K562 (cell line): ENCODE data around the gene C2. TPM values are rescaled to one million over a fixed set of nuclear protein-coding genes. Genes with fewer than 3 reads are reported as not detected.

Experiments used
- ATF1 ChIP-seq, 2 experiments: fragments of 450-650 bp in 1 of 2; IDR thresholded peaks; 2 replicates each; pipeline ENCODE4 v1.6.1; 2016; ENCODE audit warnings: missing compliant biosample characterization in 1 of 2, missing genetic modification characterization in 1 of 2
- CBX5 ChIP-seq: IDR thresholded peaks from 2 replicates; pipeline ENCODE4 v1.6.1; 2014; ENCODE audit warnings: low read depth, borderline replicate concordance
- EP400 ChIP-seq: fragments of 450-650 bp; IDR thresholded peaks from 2 replicates; pipeline ENCODE4 v1.6.1; 2017; ENCODE audit warnings: antibody characterized with exemption, mild to moderate bottlenecking, moderate library complexity
- FOXA1 ChIP-seq: fragments of 450-650 bp; IDR thresholded peaks from 2 replicates; pipeline ENCODE4 v1.6.1; 2016; ENCODE audit warnings: mild to moderate bottlenecking, borderline replicate concordance
- FOXJ2 ChIP-seq: fragments of 200-800 bp; sonication (Bioruptor generic); IDR thresholded peaks from 2 replicates; pipeline ENCODE4 v1.6.1; 2016; ENCODE audit warnings: missing genetic modification characterization, missing compliant biosample characterization
- GTF2A2 ChIP-seq: IDR thresholded peaks from 2 replicates; pipeline ENCODE4 v1.6.1; 2016; ENCODE audit warnings: mild to moderate bottlenecking, missing genetic modification characterization, missing compliant biosample characterization
- HDAC1 ChIP-seq, 2 experiments: fragments of 450-650 bp; IDR thresholded peaks; 2 replicates each; pipeline ENCODE4 v1.6.1; 2016 to 2017; ENCODE audit warnings: inconsistent platforms in 1 of 2, mild to moderate bottlenecking in 1 of 2, moderate library complexity in 1 of 2
- IRF2 ChIP-seq: sonication (generic); formaldehyde crosslinking; IDR thresholded peaks from 2 replicates; pipeline ENCODE4 v1.8.1; 2022; ENCODE audit warnings: mild to moderate bottlenecking, missing genetic modification reagents
- L3MBTL2 ChIP-seq: fragments of 450-650 bp; IDR thresholded peaks from 2 replicates; pipeline ENCODE4 v1.6.1; 2016; ENCODE audit warnings: mild to moderate bottlenecking, moderate library complexity
- MYC ChIP-seq, 2 experiments: fragments of 250-450 bp in 1 of 2; sonication (Bioruptor Pico) in 1 of 2; IDR thresholded peaks; 2 replicates each; pipeline versions ENCODE4 v1.5.1 to v1.6.1; 2012 to 2021; ENCODE audit warnings: low read depth in 2 of 2, borderline replicate concordance in 1 of 2, improper control_type of control experiment in 1 of 2, low read length in 1 of 2, mild to moderate bottlenecking in 1 of 2, moderate library complexity in 1 of 2
- NONO ChIP-seq, 2 experiments: fragments of 200-400 bp in 1 of 2; fragments of 450-650 bp in 1 of 2; formaldehyde crosslinking in 1 of 2; IDR thresholded peaks; 2 replicates each; pipeline ENCODE4 v1.6.1; 2017; ENCODE audit warnings: low read depth in 2 of 2, mild to moderate bottlenecking in 2 of 2, moderate library complexity in 2 of 2, low read length in 1 of 2
- PHB ChIP-seq: fragments of 250-450 bp; sonication (Bioruptor Pico); IDR thresholded peaks from 2 replicates; pipeline ENCODE4 v1.5.0; 2021
- SAFB ChIP-seq: fragments of 200-400 bp; formaldehyde crosslinking; IDR thresholded peaks from 2 replicates; pipeline ENCODE4 v1.6.1; 2017; ENCODE audit warnings: low read depth, low read length, borderline replicate concordance
- SMAD1 ChIP-seq: fragments of 150-350 bp; IDR thresholded peaks from 2 replicates; pipeline ENCODE4 v1.6.1; 2014; ENCODE audit warnings: low read length, low read depth; ENCODE audit not compliant: partially characterized antibody
- TCFL5 ChIP-seq: fragments of 250-450 bp; sonication (Bioruptor Pico); conservative IDR thresholded peaks from 2 replicates; pipeline ENCODE4 v1.6.1; 2021; ENCODE audit warnings: mild to moderate bottlenecking, moderate library complexity, matching md5 sums
- TOE1 ChIP-seq, 2 experiments: fragments of 450-650 bp in 1 of 2; sonication (generic) in 1 of 2; formaldehyde crosslinking in 1 of 2; IDR thresholded peaks; 2 replicates each; pipeline versions ENCODE4 v1.7.1 to v1.8.0; 2016 to 2022; ENCODE audit warnings: borderline replicate concordance in 2 of 2, mild to moderate bottlenecking in 2 of 2, antibody characterized with exemption in 1 of 2, inconsistent platforms in 1 of 2, low read depth in 1 of 2, missing genetic modification reagents in 1 of 2, moderate library complexity in 1 of 2
- ZNF274 ChIP-seq: IDR thresholded peaks from 2 replicates; pipeline ENCODE4 v1.6.1; 2011; ENCODE audit warnings: low read depth, mild to moderate bottlenecking, low read length, moderate library complexity, borderline replicate concordance
- ZNF584 ChIP-seq: fragments of 200-800 bp; sonication (Bioruptor generic); IDR thresholded peaks from 2 replicates; pipeline ENCODE4 v1.6.1; 2016; ENCODE audit warnings: low read depth, mild to moderate bottlenecking, missing genetic modification characterization, missing compliant biosample characterization
- polyA plus RNA-seq, 8 experiments: library from polyadenylated mRNA; depleted of rRNA in 4 of 8; stranded (reverse) in 5 of 8; unstranded in 3 of 8; fragments of >200 nt; fragmentation: Nextera tagmentation in 2 of 8; fragmentation: Illumina TruSeq in 1 of 8; extraction: Ambion mirVana in 2 of 8; extraction: Trizol in 1 of 8; gene quantifications; 2 replicates each; pipeline versions ENCODE4 v1.2.1 to v1.2.3, GENCODE V29; 2011 to 2014; ENCODE audit warnings: inconsistent platforms in 1 of 8, missing spikeins in 1 of 8
- total RNA-seq, 7 experiments: library from RNA; depleted of rRNA in 6 of 7; stranded (reverse); fragments of >200 nt in 6 of 7; fragmentation: Illumina TruSeq in 2 of 7; extraction: Trizol in 2 of 7; gene quantifications; 2 replicates each; pipeline versions ENCODE4 v1.2.1 to v1.2.3, GENCODE V29; 2011 to 2021; ENCODE audit warnings: low replicate concordance in 1 of 7
- TF ChIP-seq, protein P1 (sequence below), 3 experiments: fragments of 200-800 bp in 1 of 3; fragments of 250-450 bp in 1 of 3; fragments of 450-650 bp in 1 of 3; sonication (Bioruptor Pico) in 1 of 3; sonication (Bioruptor generic) in 1 of 3; formaldehyde crosslinking in 1 of 3; IDR thresholded peaks; 2 replicates each; pipeline versions ENCODE4 v1.6.1 to v1.8.0; 2016 to 2022; ENCODE audit warnings: mild to moderate bottlenecking in 2 of 3, missing genetic modification characterization in 2 of 3, missing compliant biosample characterization in 1 of 3, moderate library complexity in 1 of 3
- TF ChIP-seq, protein P2 (sequence below), 2 experiments: fragments of 250-450 bp in 1 of 2; fragments of 450-650 bp in 1 of 2; sonication (Bioruptor Pico) in 1 of 2; IDR thresholded peaks; 2 replicates each; pipeline versions ENCODE4 v1.6.1 to v1.8.0; 2016 to 2021; ENCODE audit warnings: mild to moderate bottlenecking in 2 of 2, moderate library complexity in 2 of 2, missing compliant biosample characterization in 1 of 2, missing genetic modification characterization in 1 of 2
- TF ChIP-seq, protein P3 (sequence below): fragments of 450-650 bp; IDR thresholded peaks from 2 replicates; pipeline ENCODE4 v1.6.1; 2016

Gene C2
- total and polyA plus RNA-seq, 9 of the 15 experiments (the other 6 are each of a cell fraction or from before 2014, with no cell fraction given), result 0.05 to 1.1 (median 0.39) TPM; not detected in 1

DNA sequence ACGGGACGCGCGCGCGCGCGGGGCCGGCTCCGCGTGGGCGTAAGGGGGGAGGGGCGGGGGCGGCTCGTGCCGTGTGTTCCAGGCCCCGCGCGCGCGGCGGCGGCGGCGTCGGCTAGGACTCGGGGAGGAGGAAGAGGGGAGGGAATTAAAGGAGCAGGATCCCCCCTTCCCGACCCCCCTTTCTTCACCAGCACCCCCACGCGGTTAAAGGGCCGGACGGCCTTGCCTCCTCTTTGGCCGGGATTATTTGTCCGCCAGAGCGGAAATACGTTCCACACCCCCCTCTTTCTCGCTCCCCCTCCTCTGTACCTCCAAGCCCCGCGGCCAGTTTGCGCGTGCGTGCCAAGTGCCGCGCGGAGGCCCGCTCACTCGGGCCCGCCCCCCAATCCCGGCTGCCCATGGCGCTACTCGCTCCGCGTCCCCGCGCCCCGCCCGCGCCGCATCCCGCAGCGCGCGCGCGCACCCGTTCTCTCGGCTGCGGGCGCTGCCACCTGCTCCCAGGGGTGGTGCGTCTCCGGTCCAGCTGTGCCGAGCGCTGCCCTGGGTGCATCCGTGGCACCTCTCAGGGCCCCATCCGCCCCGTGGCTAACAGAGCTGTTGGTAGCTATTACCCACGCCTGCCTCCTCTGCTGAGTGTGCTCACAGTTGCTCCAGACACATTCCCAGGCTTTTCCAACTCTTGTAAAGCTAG lies 25.4 kb upstream of the C2 start, which contains the start of gene ZBTB12 (continued):
- TF ChIP-seq TOE1 (IDR thresholded peaks at IDR 0.05; ENCODE audit: borderline replicate concordance) (0 out of 2 replicates have a peak, but pooled peaks have one; percentile 45), TOE1 (CRISPR knock-in tag; IDR thresholded peaks at IDR 0.05; ENCODE audit: borderline replicate concordance, low read depth) (no peak), CBX5 (no peak), MYC (IDR thresholded peaks at IDR 0.05; ENCODE audit: low read depth, low read length) (peak; percentile 59), MYC (CRISPR knock-in tag; IDR thresholded peaks at IDR 0.05; ENCODE audit: borderline replicate concordance, low read depth) (no peak), PHB (CRISPR knock-in tag) (no peak), ATF1 (CRISPR knock-in tag; IDR thresholded peaks at IDR 0.05) (no peak), ATF1 (tag; IDR thresholded peaks at IDR 0.05) (peak; percentile 72), ZNF274 (no peak), FOXJ2 (0 out of 2 replicates have a peak, but pooled peaks have one; percentile 62), TCFL5 (CRISPR knock-in tag) (no peak), L3MBTL2 (peak; percentile 70), NONO (IDR thresholded peaks at IDR 0.05; ENCODE audit: low read depth in 2 of 2, low read length in 1 of 2) (peak; percentile 14 to 72; a peak in 2 of 4 replicates), EP400 (peak; percentile 63; the same call in 1 of the 2 replicates), SMAD1 (peak; percentile 15), SAFB (peak; percentile 94), IRF2 (no peak), FOXA1 (no peak), ZNF584 (no peak), GTF2A2 (tag) (no peak), HDAC1 (IDR thresholded peaks at IDR 0.05) (peak in 1 of 2 experiments; percentile 26; a peak in 1 of 4 replicates)
- TF ChIP-seq, protein P1, sequence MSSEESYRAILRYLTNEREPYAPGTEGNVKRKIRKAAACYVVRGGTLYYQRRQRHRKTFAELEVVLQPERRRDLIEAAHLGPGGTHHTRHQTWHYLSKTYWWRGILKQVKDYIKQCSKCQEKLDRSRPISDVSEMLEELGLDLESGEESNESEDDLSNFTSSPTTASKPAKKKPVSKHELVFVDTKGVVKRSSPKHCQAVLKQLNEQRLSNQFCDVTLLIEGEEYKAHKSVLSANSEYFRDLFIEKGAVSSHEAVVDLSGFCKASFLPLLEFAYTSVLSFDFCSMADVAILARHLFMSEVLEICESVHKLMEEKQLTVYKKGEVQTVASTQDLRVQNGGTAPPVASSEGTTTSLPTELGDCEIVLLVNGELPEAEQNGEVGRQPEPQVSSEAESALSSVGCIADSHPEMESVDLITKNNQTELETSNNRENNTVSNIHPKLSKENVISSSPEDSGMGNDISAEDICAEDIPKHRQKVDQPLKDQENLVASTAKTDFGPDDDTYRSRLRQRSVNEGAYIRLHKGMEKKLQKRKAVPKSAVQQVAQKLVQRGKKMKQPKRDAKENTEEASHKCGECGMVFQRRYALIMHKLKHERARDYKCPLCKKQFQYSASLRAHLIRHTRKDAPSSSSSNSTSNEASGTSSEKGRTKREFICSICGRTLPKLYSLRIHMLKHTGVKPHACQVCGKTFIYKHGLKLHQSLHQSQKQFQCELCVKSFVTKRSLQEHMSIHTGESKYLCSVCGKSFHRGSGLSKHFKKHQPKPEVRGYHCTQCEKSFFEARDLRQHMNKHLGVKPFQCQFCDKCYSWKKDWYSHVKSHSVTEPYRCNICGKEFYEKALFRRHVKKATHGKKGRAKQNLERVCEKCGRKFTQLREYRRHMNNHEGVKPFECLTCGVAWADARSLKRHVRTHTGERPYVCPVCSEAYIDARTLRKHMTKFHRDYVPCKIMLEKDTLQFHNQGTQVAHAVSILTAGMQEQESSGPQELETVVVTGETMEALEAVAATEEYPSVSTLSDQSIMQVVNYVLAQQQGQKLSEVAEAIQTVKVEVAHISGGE (CRISPR knock-in tag; IDR thresholded peaks at IDR 0.05), result peak in 1 of 3 experiments; percentile 74; a peak in 1 of 6 replicates
- TF ChIP-seq, protein P2, sequence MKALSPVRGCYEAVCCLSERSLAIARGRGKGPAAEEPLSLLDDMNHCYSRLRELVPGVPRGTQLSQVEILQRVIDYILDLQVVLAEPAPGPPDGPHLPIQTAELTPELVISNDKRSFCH (CRISPR knock-in tag; IDR thresholded peaks at IDR 0.05), result no peak
- TF ChIP-seq, protein P2 (tag; IDR thresholded peaks at IDR 0.05), result peak; percentile 86; the same call in 1 of the 2 replicates
- TF ChIP-seq, protein P3, sequence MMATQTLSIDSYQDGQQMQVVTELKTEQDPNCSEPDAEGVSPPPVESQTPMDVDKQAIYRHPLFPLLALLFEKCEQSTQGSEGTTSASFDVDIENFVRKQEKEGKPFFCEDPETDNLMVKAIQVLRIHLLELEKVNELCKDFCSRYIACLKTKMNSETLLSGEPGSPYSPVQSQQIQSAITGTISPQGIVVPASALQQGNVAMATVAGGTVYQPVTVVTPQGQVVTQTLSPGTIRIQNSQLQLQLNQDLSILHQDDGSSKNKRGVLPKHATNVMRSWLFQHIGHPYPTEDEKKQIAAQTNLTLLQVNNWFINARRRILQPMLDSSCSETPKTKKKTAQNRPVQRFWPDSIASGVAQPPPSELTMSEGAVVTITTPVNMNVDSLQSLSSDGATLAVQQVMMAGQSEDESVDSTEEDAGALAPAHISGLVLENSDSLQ, result no peak
